ENCODE measurements around the gene ARNT2. TPM values are rescaled to one million over a fixed set of nuclear protein-coding genes. Genes with fewer than 3 reads are reported as not detected.
A peak's percentile ranks its signal among the peaks of the same experiment; 100 is the strongest.

Gene ARNT2
- polyA plus RNA-seq, 2 of the 4 experiments (the other 2 are of a cell fraction) = 8.9 to 17.0 TPM

DNA sequence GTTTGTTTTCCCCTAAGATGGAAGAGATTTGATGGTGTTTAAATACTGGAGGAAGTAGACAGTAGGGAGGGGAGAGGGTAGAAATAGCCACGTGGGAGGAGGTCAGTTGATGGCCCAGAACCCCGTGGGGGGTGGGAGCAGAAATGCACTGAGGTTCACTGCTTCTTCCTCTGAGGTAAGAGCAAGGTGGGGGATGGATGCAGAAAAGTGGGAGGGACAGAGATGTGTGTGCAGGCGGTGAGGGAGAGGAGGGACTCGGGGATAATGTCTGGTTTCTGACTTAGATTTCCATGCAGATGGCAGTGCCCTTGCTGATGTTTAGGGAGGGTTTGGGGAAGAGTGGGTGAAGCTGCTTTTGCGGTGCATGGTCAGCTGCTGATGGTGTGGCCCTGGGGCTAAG is 102.9 kb downstream of the ARNT2 start:
- FAIRE-seq = no peak
- 62% methylated on average over 5 of the region's 5 CpGs for WGBS (ENCODE audit: missing lambda C conversion rate)
- TF ChIP-seq HDAC2 (IDR thresholded peaks at IDR 0.05) = no peak
- no peak for TF ChIP-seq RAD21 (conservative IDR thresholded peaks at IDR 0.05 in 1 of 2, IDR thresholded peaks at IDR 0.05 in 1 of 2)
- TF ChIP-seq, protein P1, sequence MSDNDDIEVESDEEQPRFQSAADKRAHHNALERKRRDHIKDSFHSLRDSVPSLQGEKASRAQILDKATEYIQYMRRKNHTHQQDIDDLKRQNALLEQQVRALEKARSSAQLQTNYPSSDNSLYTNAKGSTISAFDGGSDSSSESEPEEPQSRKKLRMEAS (IDR thresholded peaks at IDR 0.05) = no peak
- TF ChIP-seq, protein P2, sequence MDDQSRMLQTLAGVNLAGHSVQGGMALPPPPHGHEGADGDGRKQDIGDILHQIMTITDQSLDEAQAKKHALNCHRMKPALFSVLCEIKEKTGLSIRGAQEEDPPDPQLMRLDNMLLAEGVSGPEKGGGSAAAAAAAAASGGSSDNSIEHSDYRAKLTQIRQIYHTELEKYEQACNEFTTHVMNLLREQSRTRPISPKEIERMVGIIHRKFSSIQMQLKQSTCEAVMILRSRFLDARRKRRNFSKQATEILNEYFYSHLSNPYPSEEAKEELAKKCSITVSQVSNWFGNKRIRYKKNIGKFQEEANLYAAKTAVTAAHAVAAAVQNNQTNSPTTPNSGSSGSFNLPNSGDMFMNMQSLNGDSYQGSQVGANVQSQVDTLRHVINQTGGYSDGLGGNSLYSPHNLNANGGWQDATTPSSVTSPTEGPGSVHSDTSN (IDR thresholded peaks at IDR 0.05) = no peak
- no peak for TF ChIP-seq ESRRA (IDR thresholded peaks at IDR 0.05; ENCODE audit: borderline replicate concordance, low read length)
- no peak for TF ChIP-seq HOXB13 (CRISPR knock-in tag; IDR thresholded peaks at IDR 0.05; ENCODE audit: low read depth)
- TF ChIP-seq FOXS1 (CRISPR knock-in tag; IDR thresholded peaks at IDR 0.05) = no peak
- TF ChIP-seq ZFP36 (IDR thresholded peaks at IDR 0.05; ENCODE audit: borderline replicate concordance, partially characterized antibody) = no peak
- no peak for TF ChIP-seq CHD2 (IDR thresholded peaks at IDR 0.05; ENCODE audit: low read length, partially characterized antibody)
- TF ChIP-seq, protein P3, sequence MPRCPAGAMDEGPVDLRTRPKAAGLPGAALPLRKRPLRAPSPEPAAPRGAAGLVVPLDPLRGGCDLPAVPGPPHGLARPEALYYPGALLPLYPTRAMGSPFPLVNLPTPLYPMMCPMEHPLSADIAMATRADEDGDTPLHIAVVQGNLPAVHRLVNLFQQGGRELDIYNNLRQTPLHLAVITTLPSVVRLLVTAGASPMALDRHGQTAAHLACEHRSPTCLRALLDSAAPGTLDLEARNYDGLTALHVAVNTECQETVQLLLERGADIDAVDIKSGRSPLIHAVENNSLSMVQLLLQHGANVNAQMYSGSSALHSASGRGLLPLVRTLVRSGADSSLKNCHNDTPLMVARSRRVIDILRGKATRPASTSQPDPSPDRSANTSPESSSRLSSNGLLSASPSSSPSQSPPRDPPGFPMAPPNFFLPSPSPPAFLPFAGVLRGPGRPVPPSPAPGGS (IDR thresholded peaks at IDR 0.05) = no peak
- TF ChIP-seq HEYL (CRISPR knock-in tag; IDR thresholded peaks at IDR 0.05) = no peak
- no peak for TF ChIP-seq POLR2A (IDR thresholded peaks at IDR 0.05; ENCODE audit: low read length)
- TF ChIP-seq, protein P4, sequence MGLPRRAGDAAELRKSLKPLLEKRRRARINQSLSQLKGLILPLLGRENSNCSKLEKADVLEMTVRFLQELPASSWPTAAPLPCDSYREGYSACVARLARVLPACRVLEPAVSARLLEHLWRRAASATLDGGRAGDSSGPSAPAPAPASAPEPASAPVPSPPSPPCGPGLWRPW (IDR thresholded peaks at IDR 0.05) = no peak
- TF ChIP-seq ZSCAN20 (CRISPR knock-in tag; IDR thresholded peaks at IDR 0.05) = no peak
- TF ChIP-seq RNF2 (IDR thresholded peaks at IDR 0.05; ENCODE audit: borderline replicate concordance, low read depth) = no peak
- no peak for TF ChIP-seq GATA3 (IDR thresholded peaks at IDR 0.05; ENCODE audit: borderline replicate concordance)
- no peak for DNase-seq (ENCODE audit: low read depth in 1 of 2, low spot score in 1 of 2)
- Histone ChIP-seq H3K27ac (peak overlapping the region in 1 of 2 experiments; percentile 29; a peak in 1 of 6 replicates), H3K4me3 (no peak overlapping the region), H3K4me2 (no peak overlapping the region), H3K9me3 (peaks cover 3% of the 10 kb centered on the region; the same call in 1 of the 3 replicates), H3K4me1 (peaks cover 11% of the 10 kb centered on the region; the same call in 2 of the 3 replicates)
- ChIA-PET POLR2A (no interaction called here), CTCF (interaction anchor here (1.0 to 1.3 kb wide), 3 partner anchors 35 to 269 kb away, joined by 3 to 4 read pairs (median 3); no protein-coding TSS in a partner anchor)
- ATAC-seq = no peak; a peak in 1 of 6 replicates

DNA sequence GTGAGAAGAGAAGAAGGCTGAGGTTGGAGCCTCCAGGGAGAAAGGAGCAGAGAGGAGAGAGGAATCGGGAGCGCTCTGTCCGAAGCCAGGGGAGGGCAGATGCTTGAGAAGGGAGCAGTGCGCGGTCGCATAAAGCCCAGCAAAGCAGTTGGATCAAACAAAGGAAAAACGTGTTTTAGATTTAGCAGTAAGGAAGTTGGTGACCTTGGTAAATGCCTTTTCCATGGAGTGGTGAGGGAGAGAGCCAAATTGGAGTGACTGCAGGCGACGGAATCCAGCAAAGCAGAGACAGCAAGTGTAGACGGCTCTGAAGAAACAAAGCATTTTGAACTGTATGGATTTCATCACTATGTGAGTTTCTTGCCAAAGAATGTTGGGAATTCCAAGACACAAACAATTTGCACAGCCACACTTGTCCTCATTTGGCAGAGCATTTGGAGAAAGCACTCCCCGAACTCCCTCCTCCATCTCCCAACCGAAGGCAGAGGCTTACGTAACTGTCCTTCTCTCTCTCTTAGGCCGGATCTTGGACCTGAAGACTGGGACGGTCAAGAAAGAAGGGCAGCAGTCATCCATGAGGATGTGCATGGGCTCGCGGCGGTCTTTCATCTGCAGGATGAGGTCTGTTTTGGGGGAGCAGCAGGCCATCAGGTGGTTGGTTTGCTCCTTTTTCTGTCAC is 103.6 kb downstream of the ARNT2 start:
- Histone ChIP-seq H3K4me1 (peaks cover 11% of the 10 kb centered on the region; the same call in 2 of the 3 replicates), H3K27ac (peak overlapping the region in 1 of 2 experiments; percentile 29; a peak in 1 of 6 replicates), H3K9me3 (peaks cover 3% of the 10 kb centered on the region; the same call in 1 of the 3 replicates), H3K4me3 (no peak overlapping the region), H3K4me2 (no peak overlapping the region)
- DNase-seq (ENCODE audit: low read depth in 1 of 2, low spot score in 1 of 2) (no peak), ATAC-seq (peak in 1 of 2 experiments; percentile 25; a peak in 2 of 6 replicates), FAIRE-seq (no peak)
- ChIA-PET POLR2A (no interaction called here), CTCF (interaction anchor here (0.5 kb wide), 1 partner anchor 93 kb away, joined by 4 read pairs; no protein-coding TSS in a partner anchor)
- 78% methylated on average over 18 of the region's 18 CpGs for WGBS (ENCODE audit: missing lambda C conversion rate)
- no peak for TF ChIP-seq RAD21 (conservative IDR thresholded peaks at IDR 0.05 in 1 of 2, IDR thresholded peaks at IDR 0.05 in 1 of 2)
- no peak for TF ChIP-seq HOXB5 (CRISPR knock-in tag; IDR thresholded peaks at IDR 0.05)
- TF ChIP-seq CEBPB (IDR thresholded peaks at IDR 0.05) = peak; percentile 11 to 29; a peak in 2 of 4 replicates

DNA sequence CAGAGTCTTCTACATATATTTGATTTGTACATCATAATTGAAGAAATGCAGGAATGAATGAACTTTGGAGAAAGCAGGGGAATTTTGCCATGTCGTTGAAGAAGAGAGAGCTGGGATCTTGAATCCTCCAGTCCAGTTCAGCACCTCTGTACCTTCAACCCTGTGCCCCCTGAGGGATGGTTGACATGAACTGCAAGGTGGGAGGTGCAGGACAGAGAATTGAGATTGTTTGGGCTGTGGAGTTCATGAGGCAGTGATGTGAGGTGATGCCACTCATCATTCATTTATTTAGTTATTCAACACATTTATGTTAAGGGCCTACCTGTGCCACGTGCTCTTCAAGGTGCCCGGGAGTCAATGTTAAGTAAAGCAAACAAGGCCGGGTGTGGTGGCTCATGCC is 104.6 kb downstream of the ARNT2 start:
- no peak for FAIRE-seq
- CTCF ChIA-PET = no interaction called here
- POLR2A ChIA-PET = no interaction called here
- ATAC-seq = no peak
- Histone ChIP-seq H3K27ac (no peak overlapping the region), H3K4me3 (no peak overlapping the region), H3K4me2 (no peak overlapping the region), H3K9me3 (peaks cover 3% of the 10 kb centered on the region; the same call in 1 of the 3 replicates), H3K4me1 (peaks cover 11% of the 10 kb centered on the region; the same call in 2 of the 3 replicates)
- DNase-seq (ENCODE audit: low read depth in 1 of 2, low spot score in 1 of 2) = no peak
- WGBS (ENCODE audit: missing lambda C conversion rate) = 72% methylated on average over 4 of the region's 4 CpGs
- TF ChIP-seq ZC3H11A (IDR thresholded peaks at IDR 0.05) (no peak), ESRRA (IDR thresholded peaks at IDR 0.05; ENCODE audit: borderline replicate concordance, low read length) (no peak), SMC3 (IDR thresholded peaks at IDR 0.05) (no peak), SREBF2 (IDR thresholded peaks at IDR 0.05) (no peak), EHMT2 (IDR thresholded peaks at IDR 0.05; ENCODE audit: low read depth) (no peak), CHD4 (IDR thresholded peaks at IDR 0.05; ENCODE audit: borderline replicate concordance) (no peak)
- TF ChIP-seq, protein P5, sequence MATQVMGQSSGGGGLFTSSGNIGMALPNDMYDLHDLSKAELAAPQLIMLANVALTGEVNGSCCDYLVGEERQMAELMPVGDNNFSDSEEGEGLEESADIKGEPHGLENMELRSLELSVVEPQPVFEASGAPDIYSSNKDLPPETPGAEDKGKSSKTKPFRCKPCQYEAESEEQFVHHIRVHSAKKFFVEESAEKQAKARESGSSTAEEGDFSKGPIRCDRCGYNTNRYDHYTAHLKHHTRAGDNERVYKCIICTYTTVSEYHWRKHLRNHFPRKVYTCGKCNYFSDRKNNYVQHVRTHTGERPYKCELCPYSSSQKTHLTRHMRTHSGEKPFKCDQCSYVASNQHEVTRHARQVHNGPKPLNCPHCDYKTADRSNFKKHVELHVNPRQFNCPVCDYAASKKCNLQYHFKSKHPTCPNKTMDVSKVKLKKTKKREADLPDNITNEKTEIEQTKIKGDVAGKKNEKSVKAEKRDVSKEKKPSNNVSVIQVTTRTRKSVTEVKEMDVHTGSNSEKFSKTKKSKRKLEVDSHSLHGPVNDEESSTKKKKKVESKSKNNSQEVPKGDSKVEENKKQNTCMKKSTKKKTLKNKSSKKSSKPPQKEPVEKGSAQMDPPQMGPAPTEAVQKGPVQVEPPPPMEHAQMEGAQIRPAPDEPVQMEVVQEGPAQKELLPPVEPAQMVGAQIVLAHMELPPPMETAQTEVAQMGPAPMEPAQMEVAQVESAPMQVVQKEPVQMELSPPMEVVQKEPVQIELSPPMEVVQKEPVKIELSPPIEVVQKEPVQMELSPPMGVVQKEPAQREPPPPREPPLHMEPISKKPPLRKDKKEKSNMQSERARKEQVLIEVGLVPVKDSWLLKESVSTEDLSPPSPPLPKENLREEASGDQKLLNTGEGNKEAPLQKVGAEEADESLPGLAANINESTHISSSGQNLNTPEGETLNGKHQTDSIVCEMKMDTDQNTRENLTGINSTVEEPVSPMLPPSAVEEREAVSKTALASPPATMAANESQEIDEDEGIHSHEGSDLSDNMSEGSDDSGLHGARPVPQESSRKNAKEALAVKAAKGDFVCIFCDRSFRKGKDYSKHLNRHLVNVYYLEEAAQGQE (IDR thresholded peaks at IDR 0.05) = no peak
- TF ChIP-seq, protein P6, sequence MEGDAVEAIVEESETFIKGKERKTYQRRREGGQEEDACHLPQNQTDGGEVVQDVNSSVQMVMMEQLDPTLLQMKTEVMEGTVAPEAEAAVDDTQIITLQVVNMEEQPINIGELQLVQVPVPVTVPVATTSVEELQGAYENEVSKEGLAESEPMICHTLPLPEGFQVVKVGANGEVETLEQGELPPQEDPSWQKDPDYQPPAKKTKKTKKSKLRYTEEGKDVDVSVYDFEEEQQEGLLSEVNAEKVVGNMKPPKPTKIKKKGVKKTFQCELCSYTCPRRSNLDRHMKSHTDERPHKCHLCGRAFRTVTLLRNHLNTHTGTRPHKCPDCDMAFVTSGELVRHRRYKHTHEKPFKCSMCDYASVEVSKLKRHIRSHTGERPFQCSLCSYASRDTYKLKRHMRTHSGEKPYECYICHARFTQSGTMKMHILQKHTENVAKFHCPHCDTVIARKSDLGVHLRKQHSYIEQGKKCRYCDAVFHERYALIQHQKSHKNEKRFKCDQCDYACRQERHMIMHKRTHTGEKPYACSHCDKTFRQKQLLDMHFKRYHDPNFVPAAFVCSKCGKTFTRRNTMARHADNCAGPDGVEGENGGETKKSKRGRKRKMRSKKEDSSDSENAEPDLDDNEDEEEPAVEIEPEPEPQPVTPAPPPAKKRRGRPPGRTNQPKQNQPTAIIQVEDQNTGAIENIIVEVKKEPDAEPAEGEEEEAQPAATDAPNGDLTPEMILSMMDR (IDR thresholded peaks at IDR 0.05) = no peak
- TF ChIP-seq, protein P1 (IDR thresholded peaks at IDR 0.05) = no peak

All from A549 (cell line).